HG03432 (cell line): Measurements from ENCODE around the gene C17orf50.

Experiments
- ATAC-seq: cut with Tn5 transposase; IDR thresholded peaks from one replicate; pipeline ENCODE4 v1.9.1; 2021; ENCODE audit warnings: mild to moderate bottlenecking, moderate library complexity; ENCODE audit not compliant: unreplicated experiment

The C17orf50 gene

DNA sequence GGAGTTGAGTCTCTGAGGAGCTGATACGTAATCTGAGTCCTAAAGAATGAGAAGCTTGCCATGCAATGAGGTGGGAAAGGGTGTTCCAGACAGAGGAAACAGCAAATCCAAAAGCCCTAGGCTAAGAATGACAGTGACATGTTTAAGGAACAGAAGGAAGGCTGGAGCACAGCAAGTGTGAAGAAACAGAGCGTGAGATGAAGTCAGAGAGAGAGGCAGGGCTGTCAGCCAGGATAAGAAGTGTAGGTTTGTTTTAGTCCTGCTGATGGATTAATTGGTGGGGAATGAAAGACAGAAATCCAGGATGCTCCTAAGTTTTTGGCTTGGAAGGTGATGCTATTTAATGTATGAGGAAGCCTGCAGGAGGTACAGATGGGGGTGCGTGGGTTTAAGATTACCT, 20.3 kb downstream of the C17orf50 start:
- ATAC-seq, result no peak

- no peak for ATAC-seq
These were observed 24.2 kb downstream of the C17orf50 start for GRCh38 chr17:35784895-35785294.

DNA sequence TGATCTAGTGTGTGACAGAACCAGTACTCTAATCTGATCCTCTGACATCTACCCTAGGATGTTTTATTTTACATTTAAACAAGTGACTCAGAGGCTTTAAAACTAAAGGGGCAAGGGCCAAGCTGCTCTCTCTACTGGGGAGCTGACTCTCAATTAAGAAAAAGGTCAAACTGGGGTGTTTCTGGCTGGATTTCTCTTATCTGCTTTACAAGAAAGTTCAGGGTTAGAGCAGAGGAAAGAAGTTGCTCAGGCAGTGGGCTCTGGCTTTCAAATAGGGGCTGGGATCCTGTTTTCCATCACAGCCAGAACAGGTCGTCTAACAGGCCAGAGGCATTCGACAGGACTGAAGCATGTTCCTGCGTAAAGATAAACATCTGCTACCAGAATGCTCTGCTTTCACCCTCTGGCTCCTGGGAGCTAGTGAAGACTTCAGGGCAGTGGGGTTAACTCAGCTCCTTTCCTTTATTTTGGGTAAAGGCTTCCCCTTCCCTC, 26.3 kb downstream of the C17orf50 start:
- ATAC-seq, result no peak

DNA sequence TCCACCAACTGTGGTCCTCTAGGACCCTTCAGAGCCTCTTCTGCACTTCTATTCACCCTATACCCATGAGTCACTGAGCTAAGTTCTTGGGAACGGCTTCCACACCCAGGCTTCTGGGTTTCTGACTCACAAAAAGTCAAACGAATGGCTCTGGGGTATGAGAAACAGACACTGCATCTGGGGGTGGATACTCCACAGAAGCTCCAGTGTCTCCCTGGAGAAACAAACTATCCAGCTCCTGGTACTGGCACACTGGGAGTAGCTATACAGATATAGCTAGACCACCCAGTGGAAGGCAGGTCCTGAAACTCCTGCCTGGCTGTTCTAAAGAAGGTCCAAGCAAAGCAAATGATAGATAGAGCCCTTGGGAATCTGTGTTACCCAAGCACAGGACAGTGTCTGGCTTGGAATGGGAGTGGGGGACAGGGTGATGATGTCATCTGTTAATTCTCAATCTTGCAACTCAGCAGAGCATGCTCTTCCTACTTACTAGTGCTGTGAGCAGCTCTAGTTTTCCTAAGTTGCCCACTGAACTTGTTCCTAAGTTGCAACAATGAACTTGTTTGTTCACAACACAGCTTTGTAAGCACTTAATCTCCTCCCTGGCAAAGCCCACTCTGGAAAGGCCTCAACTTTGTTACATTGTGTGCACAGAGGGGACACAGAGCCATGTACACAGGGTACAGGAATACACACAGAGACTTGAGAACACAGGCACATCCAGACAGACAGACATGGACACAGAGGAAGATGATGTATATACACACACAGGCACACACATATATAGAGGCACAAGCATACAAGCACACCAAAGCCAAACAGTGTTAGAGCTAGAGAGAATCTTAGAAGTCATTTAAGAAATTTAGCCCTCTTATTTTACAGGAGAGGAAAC, 28.0 kb downstream of the C17orf50 start:
- ATAC-seq, result no peak

DNA sequence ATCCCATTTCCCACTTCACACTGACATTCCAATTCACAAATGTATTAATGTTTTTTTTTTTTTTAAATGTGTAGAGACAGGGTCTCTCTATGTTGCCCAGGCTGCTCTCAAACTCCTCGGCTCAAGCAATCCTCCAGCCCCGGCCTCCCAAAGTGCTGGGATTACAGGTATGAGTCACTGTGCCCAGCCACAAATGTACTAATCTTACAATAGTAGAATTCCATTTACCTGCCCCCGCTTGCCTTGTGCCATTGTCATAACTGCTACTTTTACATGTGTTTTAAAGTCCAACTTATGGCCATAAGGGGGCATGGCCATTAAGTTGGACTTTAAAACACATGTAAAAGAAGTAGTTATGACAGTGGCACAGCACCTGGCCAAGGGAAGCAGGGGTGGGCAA, 30.2 kb downstream of the C17orf50 start:
- ATAC-seq, result no peak

DNA sequence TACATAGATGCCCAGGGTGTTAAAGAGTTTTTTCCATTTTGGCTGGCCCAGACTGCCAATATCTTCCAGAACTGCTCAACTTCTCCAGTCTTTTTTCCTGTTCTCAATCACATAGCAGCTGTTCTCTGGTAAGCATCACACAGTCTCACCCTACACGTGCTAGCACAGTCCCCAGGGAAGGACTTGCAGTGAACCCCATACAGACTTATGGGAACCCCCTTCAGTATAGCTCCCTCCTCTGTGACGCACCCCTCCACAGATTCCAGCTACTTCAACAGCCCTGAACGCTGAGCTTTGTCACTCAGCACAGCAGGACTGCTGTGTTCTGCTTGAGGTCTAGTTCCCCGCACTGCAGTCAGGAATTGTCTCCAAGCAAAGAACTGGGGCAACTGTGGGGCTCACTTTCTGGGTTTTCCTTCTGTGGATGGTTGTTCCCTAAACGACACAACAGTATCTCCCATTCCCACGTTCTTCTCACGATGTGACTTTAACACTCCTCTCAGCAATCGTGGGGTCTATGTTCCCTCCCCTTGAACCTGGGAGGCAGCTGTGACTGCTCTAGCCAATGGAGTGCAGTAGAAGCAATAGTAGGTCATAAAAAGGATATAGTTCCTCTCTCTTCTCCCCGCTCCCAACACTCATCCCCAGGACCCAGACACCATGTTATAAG, 31.1 kb downstream of the C17orf50 start:
- no peak for ATAC-seq

GRCh38 chr17:35793257-35793656, 32.6 kb downstream of the C17orf50 start:
- ATAC-seq, result no peak

DNA sequence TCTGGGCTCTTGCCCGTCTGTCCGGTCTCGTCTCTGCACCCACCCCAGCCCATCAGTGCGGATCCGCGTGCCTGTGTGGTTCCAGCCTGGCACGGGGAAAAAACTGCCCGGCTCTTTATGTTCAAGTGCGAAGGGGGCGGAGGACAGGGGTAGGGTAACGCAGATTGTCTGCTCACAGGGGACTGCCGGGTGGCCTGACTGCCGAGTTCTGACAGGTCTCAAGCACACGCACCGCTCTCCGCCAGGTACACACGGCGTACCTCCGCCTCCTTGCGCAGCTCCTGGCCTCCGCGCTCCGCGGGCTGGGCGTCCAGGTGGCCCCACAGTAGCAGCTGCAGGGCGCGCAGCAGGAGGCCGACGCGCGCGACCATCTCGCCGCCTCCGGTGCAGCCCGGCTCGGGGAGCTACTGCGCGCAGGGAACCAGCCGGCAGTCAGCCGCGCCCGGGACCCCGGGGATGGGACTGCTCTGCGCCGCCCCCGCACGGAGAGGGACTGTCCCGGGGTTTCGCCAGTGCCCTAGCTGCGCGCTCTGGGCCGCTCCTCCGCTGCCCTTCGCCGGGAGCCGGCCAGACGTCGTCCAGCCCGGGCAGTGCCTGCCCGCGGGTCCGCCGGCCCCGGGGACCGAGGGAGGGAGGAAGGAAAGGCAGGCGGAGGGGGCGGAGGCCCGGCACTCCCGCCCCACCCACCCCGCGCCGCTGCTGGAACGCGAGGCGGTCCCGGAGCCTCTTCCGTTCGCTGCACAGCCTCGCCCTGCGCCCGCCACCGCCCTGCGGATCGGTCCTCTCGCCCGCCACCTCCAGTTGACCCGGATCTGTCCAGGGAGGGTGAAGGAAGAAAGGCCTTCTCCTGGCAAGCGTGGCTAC, 34.6 kb downstream of the C17orf50 start, which contains the start of gene MMP28:
Gene MMP28, minus strand, starts transcription at position 635 of the 864 bp plus-strand sequence. Its CDS starts 264 bp downstream, at position 371.
- no peak for ATAC-seq

- ATAC-seq, result no peak
These were observed 35.2 kb downstream of the C17orf50 start for GRCh38 chr17:35795871-35796265.

DNA sequence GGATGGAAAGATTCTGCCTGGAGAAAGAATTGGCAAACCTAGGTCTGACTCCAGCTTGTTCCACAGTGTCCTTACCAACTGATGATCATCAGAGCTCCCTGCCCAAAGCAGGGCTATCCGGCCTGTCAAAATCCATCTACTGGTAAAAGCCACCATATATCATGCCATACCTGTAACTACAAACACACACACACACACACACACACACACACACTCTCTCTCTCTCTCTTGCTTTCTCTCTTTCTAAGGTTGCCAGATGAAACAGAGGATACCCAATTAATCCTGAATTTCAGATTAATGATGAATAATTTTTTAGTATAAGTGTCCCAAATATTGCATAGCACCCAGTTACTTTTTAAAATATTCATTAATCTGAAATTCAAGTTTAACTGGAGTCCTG, 36.3 kb downstream of the C17orf50 start:
- ATAC-seq, result no peak

- ATAC-seq, result no peak
These were observed 36.7 kb downstream of the C17orf50 start for GRCh38 chr17:35797370-35797769.

- ATAC-seq, result no peak
These were observed 37.2 kb downstream of the C17orf50 start for GRCh38 chr17:35797918-35798317.

DNA sequence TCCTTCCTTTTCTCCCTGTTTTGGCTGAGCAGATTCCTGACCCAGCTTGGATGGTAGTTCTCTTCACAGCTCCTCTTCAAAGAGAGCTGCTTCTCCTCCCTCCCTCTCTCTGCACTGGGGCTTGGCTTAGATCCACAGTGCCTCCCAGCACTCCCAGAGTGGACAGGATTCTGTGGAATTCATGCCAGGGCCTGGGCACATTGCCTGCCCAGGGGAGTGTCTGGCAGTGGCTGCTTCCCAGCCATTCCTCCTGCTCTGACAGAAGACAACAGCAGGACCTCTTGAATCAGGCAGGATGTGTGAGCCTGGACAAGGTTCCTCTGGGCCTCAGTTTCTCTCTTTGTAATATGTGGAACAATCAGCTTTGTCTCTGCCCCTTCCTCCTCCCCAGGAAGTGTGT, 39.3 kb downstream of the C17orf50 start:
- no peak for ATAC-seq

DNA sequence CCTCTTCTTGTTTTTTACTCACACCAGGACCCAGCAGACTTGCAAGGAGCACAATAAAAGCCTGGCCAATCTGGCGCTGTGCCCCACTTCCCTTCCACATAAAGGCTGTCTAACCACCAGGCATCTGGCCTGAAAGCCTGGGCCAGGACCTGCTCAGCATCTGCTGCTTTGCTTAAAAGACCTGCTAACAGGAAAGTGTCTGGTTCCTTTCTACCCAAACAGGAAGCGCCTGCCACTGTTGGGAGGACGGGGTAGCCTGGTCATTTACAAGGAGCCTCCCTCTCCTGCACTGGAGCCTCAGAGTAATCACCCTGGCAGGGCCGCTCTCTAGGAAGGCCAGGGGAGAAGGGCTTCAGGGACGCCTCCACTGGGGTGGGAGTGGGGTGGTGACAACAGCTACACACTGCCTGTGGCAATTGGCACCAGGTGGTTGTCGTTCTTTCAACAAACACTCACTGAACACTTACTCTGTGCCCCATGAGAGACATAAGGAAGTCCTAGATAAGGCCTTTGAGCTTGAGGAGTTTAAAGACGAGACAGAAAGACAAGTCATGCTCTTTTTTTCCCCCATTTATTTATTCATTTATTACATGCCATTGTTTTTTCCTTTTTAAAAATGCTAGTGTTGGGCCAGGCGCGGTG, 41.0 kb downstream of the C17orf50 start:
- ATAC-seq, result no peak

- peak; percentile 22 for ATAC-seq
These were observed 44.0 kb downstream of the C17orf50 start for GRCh38 chr17:35804658-35805192.

- ATAC-seq, result no peak
These were observed 46.9 kb downstream of the C17orf50 start for GRCh38 chr17:35807371-35808144.

- no peak for ATAC-seq
These were observed 47.7 kb downstream of the C17orf50 start for GRCh38 chr17:35808240-35808961.

DNA sequence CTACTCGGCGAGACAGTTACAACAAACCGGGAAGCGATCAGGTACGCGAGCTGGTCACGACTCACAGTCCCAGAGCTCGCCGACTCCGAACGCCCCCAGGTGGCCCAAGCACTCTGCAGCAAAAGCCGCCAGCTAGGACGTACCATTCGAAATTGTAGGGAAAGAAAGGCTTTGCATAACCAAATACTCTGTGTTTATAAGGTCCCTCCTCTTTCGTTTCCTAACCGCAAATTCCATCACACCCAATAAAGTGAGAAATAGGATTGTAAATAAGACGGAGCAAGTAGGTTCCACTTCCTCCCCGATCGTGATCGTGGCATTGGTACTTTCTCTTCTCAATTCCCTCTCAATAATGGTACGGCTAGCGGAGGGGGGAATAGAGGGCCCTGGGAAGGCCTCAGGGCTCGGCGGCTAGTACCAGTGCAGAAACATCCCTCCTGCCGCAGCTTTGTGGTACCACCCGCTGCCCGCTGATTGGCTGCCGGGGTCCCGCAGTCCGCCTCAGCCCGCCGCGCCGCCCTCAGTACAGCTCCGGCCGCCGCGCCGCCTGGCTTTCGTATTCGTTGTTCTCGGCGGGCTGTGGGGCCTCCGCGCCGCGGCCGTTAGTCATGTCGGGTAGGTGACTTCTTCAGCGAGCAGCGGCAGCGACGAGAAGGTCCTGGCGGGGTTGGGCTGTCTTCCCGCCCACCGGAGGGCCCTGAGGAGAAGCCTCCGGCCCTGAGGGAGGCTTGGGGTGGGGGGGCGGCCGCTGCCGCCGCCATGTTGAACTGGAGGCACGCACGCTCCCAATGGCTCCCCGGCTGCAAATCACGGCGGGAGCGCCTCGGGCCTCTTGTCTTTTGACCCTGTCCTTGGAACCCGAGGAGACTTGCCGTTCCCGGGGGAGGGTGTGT, 48.5 kb downstream of the C17orf50 start, which contains the start of gene TAF15:
Gene TAF15, plus strand, starts transcription at position 523 of the 893 bp plus-strand sequence. Its CDS starts 86 bp downstream, at position 609.
- peak; percentile 92 for ATAC-seq
